Fibroblast of skin of left quadriceps (primary cell): ENCODE results near the gene GJA3.
"Not testable (repeated sequence)": the region's sequence is repeated elsewhere in the genome, so short reads cannot be mapped to it uniquely, and the experiment has no call there.

Source experiments
- DNase-seq, 2 experiments: peaks; one replicate each; pipeline ENCODE4 v3.0.0-alpha.2; 2013; ENCODE audit warnings: low read depth in 2 of 2

The GJA3 gene

GRCh38 chr13:20182231-20182846, 21.5 kb upstream of the GJA3 start:
- DNase-seq = peak; percentile 44 to 59

- DNase-seq = no peak
These were observed 20.3 kb upstream of the GJA3 start for GRCh38 chr13:20181188-20181587.

DNA sequence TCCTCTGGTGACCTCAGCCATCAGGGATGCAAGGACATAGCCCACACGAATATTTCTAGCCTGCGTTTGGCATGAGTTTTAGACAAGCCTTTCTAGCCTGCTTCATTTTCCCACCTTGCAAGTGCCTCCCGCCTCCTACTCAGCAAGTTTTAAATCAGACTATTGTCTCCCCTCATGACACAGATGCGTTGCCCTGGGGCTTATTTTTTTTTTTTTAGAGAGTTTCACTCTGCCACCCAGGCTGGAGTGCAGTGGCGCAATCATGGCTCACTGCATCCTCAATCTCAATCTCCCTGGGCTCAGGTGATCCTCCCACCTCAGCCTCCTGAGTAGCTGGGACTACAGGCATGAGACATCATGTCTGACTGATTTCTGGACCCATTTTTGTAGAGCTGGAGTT, 17.3 kb upstream of the GJA3 start:
- no peak for DNase-seq

- no peak for DNase-seq
These were observed 16.4 kb upstream of the GJA3 start for GRCh38 chr13:20177049-20177831.

DNA sequence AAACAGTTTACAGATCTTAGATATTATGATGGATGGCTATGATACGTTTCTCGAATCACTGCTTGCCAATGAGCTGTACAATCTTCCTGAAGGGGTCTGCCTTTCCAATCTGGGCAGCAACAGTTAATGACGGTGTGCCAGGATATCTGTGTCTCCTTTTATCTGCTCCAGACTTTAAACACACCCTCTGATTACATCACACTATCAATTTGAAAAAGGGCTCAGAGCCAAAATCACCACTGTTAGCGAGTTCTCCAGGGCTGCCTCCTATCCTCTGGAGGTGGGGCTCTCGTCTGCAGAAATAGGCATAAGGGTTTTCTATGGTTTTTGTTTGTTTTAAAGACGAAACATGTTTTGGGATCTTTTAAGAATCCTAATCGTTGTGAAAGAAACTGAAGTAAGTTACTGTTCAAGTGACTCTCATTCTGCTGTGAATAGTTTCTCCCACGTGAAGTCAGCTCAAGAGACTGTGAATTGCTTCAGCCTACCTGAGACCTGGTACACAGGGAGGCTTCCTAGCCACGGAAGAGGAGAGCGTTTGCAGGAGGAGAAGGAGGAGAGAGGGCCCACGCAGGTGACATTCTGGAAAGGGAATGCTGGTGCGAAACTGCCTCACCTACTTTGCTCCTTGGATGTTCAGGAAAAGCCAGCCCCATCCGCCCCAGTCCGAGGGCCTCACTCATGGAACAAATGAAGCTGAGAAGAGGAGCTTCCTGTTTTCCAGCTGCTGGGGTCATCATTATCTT, 15.2 kb upstream of the GJA3 start:
- no peak for DNase-seq

DNA sequence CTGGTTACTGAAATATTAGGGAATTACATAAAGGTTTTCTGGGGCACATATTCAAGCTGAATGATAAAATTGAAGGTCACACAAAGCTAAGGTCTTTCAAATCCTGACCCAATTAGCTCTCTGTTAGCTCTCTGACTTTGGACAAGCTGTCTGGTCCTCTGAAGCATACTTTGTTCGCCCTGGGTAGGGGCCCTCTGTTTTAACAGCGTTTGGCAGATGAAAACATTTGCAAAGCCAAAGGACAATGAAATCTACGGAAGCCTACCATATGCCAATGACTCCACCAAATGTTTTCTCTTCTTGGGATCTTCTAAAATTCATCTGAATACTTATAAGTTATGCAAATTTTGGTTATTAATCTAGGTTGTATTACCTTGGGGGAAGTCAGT, 14.5 kb upstream of the GJA3 start:
- no peak for DNase-seq

- DNase-seq = peak; percentile 51 to 53
These were observed 14.0 kb upstream of the GJA3 start for GRCh38 chr13:20174656-20175405.

DNA sequence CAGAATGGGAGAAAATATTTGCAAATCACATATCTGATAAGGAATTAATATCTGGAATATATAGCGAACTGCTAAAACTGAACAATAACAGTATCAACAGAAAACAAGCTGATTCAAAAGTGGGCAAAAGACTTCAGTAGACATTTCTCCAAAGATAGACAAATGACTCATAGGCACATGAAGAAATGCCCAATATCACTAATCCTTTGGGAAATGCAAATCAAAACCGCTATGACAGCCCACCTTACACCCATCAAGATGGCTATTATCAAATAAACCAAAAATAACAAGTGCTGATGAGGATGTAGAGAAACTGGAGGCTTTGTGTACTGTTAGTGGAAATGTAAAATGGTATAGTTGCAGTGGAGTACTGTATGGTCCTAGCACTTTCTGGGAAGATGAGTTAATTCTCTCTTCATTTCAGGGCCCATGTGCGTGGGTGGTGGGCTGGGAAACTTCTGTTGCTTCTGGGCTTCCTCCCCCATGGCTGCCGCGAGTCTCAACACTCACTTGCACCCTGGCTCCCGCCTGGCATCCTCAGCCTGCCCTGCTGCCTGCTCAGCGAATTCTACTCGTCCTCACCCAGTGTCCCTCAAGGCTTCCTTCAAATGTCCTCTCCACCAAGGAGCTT, 12.4 kb upstream of the GJA3 start:
- DNase-seq = no peak

DNA sequence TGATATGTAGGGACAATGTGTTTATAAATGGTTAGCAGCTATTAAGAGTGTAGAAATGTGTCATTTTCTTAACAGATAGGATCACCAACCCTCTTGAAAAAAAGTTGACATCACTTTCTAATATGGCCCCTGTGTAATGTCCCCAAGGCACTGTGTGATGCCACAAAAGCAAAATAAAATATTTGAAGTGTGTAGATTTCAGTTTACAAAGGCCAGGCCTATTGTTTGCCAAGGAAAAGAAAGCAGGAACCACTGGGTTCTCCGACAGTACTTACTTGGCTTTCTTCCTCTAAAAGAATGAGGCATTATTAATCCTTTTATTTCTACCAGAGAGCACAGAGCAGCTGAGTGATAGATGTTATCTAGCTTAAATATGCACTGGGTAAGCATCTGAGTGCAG, 10.5 kb upstream of the GJA3 start:
- DNase-seq = no peak

GRCh38 chr13:20170921-20171320, 10.1 kb upstream of the GJA3 start:
- DNase-seq = no peak

DNA sequence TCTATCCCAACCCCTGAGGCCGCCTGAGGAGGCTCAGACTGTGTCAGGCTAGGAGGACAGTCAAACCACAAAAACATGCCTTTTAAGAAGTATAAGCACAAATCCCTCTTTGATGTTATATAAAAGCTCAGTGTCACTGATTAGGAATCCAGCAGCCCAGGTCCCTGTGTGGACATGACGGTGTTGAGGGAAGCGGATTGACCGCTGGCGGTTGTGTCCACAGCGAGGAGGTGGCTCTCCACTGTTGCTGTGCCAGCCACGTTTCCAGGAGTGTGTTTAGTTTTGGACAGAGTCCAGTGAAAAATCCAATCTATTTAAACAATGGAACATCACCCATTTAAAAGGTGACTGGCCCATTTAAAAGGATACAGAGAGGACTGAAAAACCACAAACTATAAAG, 7.5 kb upstream of the GJA3 start:
- no peak for DNase-seq

DNA sequence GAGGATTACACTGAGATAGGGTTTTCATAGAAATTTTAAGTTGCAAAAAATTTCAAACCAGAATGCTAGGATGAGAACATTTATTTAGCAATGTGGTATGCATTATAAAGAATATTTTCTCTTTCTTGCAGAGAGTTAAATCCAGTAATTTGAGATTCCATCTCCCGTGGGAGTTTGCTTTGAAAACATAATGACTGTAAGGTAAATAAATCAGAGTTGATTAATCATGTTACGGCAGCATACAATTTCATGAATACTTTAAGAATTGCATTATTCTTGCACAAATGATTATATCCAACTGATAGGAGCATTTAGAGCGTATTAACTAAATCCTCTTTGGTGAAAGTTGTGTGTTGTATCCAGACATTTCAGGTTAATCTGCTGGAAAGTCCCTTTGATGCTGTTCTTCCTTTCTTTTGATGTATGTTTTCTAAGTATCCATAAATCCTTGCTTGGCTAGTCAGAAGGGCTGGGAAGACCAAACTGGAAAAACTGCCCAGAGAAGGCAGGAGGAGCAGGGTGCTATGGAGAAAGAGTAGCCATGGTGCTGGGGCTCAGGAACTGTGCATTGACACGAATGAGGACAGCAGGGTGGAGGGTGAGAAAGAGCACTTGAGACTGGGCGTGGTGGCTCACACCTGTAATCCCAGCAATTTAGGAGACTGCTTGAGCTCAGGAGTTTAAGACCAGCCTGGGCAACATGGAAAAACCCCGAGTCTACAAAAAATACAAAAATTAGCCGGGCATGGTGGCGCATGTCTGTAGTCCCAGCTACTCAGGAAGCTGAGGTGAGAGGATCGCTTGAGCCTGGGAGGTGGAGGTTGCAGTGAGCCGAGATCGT, 4.8 kb upstream of the GJA3 start:
- DNase-seq = peak; percentile 11 to 19

GRCh38 chr13:20161951-20162300, 1.1 kb upstream of the GJA3 start:
- DNase-seq = no peak

DNA sequence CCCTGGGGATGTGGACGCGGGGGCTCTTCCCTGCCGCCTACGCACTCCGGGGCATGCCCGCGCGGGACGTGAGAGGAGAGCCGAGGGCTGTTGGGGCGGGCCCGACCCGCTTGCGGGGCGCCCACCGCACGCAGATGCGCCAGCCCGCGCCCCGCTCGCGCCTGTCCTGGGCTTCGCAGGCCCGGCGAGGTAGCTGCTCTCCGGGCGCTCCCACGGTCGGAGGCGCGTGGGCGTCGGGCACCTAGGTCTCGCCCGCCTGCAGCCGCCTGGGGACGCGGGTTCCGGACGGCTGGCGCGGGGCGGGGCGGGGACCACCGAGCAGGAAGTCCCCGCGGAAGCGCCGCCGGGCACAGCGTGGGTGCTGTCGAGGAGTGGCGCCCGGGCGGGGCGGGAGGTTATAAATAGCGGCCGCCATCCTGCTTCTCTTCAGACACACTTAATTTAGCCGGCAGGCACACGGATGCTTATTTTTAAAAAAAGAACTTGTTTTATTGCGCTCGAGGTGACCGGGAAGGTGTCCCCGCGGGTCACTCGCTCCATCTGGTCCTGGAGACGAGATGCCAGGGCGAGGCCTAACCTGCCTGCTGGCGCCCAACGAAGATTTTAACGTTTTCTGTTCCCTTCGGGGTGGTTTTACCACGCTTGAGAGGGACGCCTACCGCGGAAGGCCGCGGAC, 561 bp upstream of the GJA3 start:
- no peak for DNase-seq

DNA sequence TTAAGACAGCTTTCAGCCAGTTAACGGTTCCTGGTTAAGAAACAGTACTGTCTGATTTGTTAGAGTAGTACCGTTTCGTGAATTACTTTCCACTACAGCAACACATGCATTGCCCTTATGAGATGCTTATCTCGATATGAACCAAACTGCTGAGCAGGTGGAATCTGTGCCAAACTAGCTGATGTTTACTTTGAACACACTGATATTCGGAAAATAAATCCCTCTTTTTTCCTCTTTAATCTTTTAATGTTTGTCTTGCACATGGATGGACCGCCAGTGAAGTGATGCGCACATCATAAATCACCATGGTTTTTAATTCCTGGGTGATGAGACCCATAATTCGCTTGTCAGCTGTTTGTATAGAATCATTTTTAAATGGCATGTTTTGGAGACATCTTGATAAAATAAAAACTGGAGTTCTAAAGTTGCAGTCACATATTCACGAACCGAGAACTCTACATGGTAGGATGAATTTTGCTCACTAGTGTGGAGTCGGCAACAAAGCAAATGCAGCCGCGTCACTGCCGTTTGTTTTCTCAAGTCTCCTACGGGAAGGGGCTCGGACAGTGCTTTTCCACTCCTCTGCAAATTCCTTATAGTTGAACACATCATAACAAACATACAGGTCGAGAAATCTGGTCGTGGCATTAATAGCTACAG, 1.1 kb downstream of the GJA3 start:
- no peak for DNase-seq

DNA sequence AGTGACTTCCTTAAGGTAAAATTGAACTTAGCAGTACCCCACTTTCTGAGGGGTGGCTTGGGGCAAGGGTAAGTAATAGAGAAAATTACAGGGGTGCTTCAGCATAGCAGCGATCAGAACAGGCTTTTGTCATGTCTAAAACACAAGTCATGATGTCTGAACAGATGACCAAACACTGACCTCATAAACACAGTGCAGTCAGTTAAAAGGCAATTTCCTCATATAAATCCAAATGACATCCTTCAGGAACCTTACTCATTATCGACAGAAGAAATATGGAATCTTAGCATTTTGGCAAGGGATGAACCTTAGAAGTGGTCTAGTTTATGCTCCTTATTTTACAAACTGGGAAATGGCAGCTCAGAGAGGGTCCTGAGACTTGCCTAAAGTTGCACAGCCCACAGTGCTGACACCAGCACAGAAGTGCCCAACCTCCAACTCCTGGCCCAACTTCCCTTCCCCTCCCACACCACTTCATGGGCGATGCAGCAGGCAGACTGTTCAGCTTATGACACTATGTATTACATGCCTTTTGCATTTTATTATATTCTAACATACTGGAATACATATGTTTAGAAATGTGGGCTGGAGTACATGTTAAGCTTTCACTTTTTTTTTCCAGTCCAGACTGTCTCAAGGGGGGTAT, 3.6 kb downstream of the GJA3 start:
- DNase-seq = no peak

DNA sequence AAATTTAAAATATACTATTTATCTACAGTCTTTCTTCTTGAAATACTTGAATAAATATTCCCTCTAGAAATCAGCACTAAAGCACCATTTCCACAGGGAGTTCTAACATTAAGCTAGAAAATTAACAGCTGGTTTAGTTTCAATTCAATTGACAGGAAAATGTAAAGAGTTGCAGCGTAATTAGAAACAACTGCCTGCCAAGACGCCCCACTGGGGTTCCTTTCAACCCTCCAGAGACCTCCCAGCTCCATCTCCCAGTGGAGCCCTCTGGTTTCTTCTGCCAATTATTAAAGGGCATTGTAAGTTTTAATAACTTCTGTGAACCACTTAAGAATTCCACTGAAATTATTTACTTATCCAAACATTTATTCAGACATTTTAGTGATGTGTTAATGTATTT, 4.2 kb downstream of the GJA3 start:
- no peak for DNase-seq

- DNase-seq = not testable (repeated sequence)
These were observed 7.6 kb downstream of the GJA3 start for GRCh38 chr13:20153290-20153689.

- DNase-seq = no peak
These were observed 9.2 kb downstream of the GJA3 start for GRCh38 chr13:20151612-20152011.
